Retinal pigment epithelial cell (primary cell): ENCODE results near the gene BMERB1.
"Not testable (repeated sequence)": the region's sequence is repeated elsewhere in the genome, so short reads cannot be mapped to it uniquely, and the experiment has no call there.

ENCODE experiments used
- DNase-seq: peaks from one replicate; pipeline ENCODE4 v3.0.0-alpha.2; 2010; ENCODE audit warnings: low read depth
- H3K4me3 ChIP-seq: 2 replicates; pipeline ENCODE4 v1.5.1; 2011; ENCODE audit warnings: mild to moderate bottlenecking, low read length, control low read depth, moderate library complexity
- CTCF ChIP-seq: conservative IDR thresholded peaks from 2 replicates; pipeline ENCODE4 v1.5.1; 2011; ENCODE audit warnings: low read depth, low read length, control low read depth, inconsistent platforms

The BMERB1 gene

GRCh38 chr16:15434425-15435215 is at the start of gene BMERB1:
TSS of gene BMERB1 (plus strand) at chr16:15434588. CDS start at chr16:15434654, 66 bp downstream.
- peak within 1 kb of the TSS; percentile 87 for H3K4me3 ChIP-seq
- no peak for TF ChIP-seq CTCF
- no peak for DNase-seq

DNA sequence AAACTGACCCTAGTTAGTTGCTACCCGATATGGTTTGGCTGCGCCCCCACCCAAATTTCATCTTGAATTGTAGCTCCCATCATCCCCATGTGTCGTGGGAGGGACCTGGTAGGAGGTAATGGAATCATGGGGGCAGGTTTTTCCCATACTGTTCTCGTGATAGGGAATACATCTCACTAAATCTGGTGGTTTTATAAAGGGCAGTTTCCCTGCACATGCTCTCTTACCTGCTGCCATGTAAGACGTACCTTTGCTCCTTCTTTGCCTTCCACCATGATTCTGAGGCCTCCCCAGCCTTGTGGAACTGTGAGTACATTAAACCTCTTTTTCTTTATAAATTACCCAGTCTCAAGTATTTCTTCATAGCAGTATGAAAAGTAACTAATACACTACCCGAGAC is 46.3 kb upstream of the BMERB1 start:
- DNase-seq, result not testable (repeated sequence)

DNA sequence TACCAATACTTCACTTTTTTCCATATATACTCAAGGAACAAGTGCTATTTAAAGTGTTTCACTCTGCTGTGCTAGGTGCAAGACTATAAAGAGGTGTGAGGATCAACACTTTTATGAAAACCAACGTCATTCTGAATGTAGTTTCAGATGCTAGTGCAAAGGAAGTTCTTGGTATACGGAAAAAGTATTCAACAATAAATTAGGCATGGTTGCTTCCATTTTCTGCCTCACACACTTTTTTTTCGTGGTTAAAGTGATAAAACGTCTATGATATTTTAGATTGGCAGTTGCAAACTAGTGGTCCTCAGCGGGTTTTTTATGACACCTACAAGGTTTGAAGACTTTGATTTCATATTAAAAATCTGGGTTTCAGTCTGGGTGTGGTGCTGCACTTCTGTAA is 44.5 kb upstream of the BMERB1 start:
- not testable (repeated sequence) for DNase-seq, H3K4me3 ChIP-seq

More for the DNA sequence above, 46.3 kb upstream of the BMERB1 start:
- H3K4me3 ChIP-seq, result not testable (repeated sequence)

GRCh38 chr16:15393025-15393424 is 41.4 kb upstream of the BMERB1 start:
- not testable (repeated sequence) for H3K4me3 ChIP-seq, DNase-seq

- peak within 1 kb of the TSS; percentile 50 for H3K4me3 ChIP-seq
These were observed 38.5 kb upstream of the BMERB1 start, which contains the start of gene MPV17L for GRCh38 chr16:15395631-15396508. TSS of gene MPV17L (plus strand) at chr16:15395754. CDS start at chr16:15395898, 144 bp downstream.

DNA sequence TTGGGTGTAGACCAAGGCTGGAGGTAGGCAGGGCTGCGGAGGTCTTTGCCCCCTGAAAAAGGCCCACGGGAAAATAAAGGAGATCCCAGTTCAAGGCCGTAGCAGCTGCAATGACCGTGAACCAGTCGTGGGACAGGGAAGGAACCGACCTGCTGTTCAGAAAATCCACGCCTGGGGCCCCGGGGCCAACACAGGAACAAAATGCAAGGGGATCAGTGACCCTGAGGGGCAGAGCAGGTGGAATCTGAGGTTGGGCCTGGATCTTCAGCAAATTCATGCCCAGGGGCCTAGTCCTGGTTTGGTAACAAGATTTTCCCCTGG is 37.9 kb upstream of the BMERB1 start:
- H3K4me3 ChIP-seq, result not testable (repeated sequence)

More at GRCh38 chr16:15395631-15396508, 38.5 kb upstream of the BMERB1 start, which contains the start of gene MPV17L:
- DNase-seq, result not testable (repeated sequence)

GRCh38 chr16:15396948-15397594 is 37.3 kb upstream of the BMERB1 start:
- H3K4me3 ChIP-seq, result no peak overlapping the region
- no peak for DNase-seq
- no peak for TF ChIP-seq CTCF

More for the DNA sequence above, 37.9 kb upstream of the BMERB1 start:
- not testable (repeated sequence) for DNase-seq

DNA sequence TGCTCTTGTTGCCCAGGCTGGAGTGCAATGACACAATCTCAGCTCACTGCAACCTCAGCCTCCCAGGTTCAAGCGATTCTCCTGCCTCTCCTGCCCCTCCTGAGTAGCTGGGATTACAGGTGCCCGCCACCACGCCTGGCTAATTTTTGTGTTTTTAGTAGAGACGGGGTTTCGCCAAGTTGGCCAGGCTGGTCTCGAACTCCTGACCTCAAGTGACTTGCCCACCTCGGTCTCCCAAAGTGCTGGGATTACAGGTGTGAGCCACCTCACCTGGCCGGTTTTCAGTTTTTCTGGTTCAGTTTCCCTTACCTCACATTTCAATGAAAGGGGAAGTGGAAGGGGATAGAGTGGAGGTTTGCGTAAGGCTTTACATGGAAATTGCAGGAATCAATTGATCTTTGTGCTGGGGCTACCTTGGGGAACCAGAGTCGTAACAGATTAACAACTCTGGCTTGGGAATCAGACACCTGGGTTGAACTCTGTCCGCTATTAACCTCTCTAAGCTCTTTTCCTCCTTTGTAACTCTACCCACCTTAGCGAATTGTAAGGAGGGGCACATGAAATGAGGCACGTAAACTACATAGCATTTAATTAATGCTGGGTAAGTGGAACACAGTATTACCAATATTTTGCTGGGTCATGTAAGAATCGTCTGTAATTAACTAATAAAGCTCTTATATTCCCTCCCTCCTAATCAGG is 35.6 kb upstream of the BMERB1 start:
- no peak for DNase-seq
- no peak for TF ChIP-seq CTCF
- no peak overlapping the region for H3K4me3 ChIP-seq

DNA sequence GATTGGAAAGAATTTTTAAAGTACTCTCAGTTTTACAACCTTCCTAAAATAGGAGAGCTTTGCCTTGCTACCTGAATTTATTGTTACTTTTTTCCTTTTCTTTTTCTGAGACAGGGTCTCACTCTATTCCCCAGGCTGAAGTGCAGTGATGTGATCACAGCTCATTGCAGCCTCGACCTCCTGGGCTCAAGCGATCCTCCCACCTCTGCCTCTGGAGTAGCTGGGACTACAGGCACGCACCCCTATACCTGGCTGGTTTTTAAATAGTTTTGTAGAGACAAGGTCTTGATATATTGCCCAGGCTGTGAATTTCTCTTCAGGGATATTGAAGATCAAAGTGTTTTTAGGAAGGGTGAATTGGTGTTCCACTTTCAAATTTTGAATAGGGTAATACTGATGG is 35.1 kb upstream of the BMERB1 start:
- no peak overlapping the region for H3K4me3 ChIP-seq
- TF ChIP-seq CTCF, result no peak
- no peak for DNase-seq

DNA sequence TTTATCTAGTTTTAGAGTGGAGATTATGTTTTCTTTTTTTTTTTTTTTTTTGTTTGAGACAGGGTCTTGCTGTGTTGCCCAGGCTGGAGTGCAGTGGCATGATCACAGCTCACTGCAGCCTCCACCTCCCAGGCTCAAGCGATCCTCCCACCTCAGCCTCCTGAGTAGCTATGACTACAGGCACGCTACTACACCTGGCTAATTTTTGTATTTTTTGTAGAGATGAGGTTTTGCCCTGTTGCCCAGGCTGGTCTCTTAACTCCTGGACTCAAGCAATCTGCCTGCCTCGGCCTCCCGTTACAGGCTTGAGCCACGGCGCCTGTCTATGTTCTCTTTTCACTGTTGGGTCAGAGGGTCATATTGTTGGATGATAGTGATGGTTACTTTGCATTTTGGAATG is 34.1 kb upstream of the BMERB1 start:
- H3K4me3 ChIP-seq, DNase-seq: not testable (repeated sequence)
